NB4 (cell line): ENCODE measurements around the gene C1orf232.

Experiments used
- DNase-seq: peaks from one replicate; pipeline ENCODE4 v3.0.0; 2010; ENCODE audit warnings: low read depth
- H3K4me3 ChIP-seq: one replicate; pipeline ENCODE4 v1.5.1; 2011; ENCODE audit warnings: mild to moderate bottlenecking, low read depth, low read length, moderate library complexity
- CTCF ChIP-seq: IDR thresholded peaks from one replicate; pipeline ENCODE4 v1.5.1; 2012; ENCODE audit warnings: low read depth, low read length
- MYC ChIP-seq: IDR thresholded peaks from 2 replicates; pipeline ENCODE4 v1.6.1; 2011; ENCODE audit warnings: low read depth, low read length
- POLR2A ChIP-seq: IDR thresholded peaks from 2 replicates; pipeline ENCODE4 v1.6.1; 2011; ENCODE audit warnings: mild to moderate bottlenecking; ENCODE audit not compliant: insufficient read length; ENCODE audit errors: extremely low read depth
- TF ChIP-seq, protein P1 (sequence below): IDR thresholded peaks from 2 replicates; pipeline ENCODE4 v1.6.1; 2011; ENCODE audit warnings: low read depth, low read length

C1orf232 gene

DNA sequence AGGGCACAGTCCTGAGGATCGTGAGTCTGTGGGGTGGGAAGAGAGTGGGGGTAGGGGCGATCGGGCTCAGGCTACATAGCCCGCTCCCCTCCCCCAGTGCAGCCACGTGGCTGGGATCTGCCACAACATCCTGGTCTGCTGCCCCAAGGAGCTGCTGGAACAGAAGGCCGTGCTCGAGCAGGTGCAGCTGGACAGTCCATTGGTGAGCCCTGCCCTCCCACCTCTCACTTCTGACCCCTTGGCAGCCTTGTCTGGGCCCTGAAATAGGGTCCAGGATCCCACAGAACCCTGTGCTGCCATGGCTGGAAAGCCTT is 13.6 kb upstream of the C1orf232 start:
- no peak overlapping the region for H3K4me3 ChIP-seq
- no peak for DNase-seq
- TF ChIP-seq MYC (no peak), CTCF (no peak)
- TF ChIP-seq, protein P1, sequence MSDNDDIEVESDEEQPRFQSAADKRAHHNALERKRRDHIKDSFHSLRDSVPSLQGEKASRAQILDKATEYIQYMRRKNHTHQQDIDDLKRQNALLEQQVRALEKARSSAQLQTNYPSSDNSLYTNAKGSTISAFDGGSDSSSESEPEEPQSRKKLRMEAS, result no peak

DNA sequence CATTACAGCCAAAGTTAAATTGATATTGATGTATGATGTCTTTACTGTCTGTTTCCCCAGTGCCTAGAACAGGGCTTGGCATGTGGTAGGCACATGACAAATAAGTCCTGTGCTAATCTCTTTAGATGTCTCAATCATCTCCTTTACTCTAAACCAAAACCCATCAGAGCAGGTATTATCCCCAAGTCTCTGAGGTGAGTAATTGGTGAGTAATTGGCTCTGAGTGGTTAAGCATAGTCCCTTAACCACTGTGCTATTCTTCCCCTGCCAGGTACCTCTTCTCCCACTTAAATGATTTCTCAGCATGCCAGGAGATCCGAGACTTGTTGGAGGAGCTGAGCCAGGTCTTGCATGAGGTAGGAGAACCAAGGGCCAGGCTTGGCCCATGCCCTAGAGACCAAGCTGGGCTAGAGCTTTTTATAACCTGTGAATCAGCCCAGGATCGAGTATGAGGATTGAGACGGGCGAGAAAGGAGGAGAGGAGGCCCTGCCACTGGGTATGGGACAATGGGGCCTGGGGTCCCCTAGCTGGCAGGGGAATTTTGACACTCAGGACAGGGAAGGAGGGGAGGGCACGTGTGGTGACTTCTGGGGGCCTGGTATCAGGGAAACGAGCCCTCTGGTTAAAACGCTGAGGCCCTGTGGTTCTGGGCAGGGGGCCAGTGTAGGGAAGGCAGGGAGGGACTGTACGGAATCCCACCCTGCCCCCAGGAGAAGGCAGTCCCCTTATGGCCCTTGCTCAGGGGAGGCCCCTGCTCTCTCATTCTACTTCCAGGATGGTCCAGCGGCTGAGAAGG is 13.0 kb upstream of the C1orf232 start:
- TF ChIP-seq POLR2A, result no peak
- no peak for TF ChIP-seq MYC
- H3K4me3 ChIP-seq, result no peak overlapping the region
- no peak for DNase-seq

GRCh38 chr1:26180010-26180506 is 11.3 kb upstream of the C1orf232 start:
- no peak overlapping the region for H3K4me3 ChIP-seq
- no peak for DNase-seq
- TF ChIP-seq MYC (no peak), POLR2A (no peak), CTCF (no peak)

DNA sequence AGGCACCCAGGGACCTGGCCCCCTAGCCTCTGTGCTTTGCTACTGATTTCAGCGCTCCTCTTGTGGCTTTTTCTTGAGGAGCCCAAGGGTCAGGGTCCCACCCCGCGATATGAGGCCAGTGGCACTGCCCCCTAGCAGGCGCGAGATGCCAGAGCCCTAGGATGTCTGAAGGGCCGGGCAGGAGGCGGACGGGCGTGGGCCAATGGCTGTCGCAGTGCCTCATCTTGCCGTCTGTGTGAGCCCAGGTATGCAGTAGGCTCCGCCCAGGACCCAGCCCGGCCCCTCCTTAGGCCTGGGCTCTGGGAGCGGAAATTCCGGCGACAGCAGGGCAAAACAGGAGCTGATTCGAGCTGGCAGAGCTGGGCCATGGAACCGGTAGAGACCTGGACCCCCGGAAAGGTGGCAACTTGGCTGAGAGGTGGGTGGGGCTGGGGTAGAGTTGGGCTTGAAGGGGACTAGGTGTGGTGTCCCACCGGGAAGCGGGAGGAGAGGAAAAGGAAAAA is 8.5 kb upstream of the C1orf232 start, which contains the start of gene CNKSR1:
Gene CNKSR1, plus strand, starts transcription at position 310 of the 503 bp plus-strand sequence. Its CDS starts 57 bp downstream, at position 367.
- no peak for DNase-seq
- H3K4me3 ChIP-seq, result no peak within 1 kb of the TSS
- TF ChIP-seq CTCF (no peak), POLR2A (no peak), MYC (no peak)
- TF ChIP-seq, protein P1, result no peak

DNA sequence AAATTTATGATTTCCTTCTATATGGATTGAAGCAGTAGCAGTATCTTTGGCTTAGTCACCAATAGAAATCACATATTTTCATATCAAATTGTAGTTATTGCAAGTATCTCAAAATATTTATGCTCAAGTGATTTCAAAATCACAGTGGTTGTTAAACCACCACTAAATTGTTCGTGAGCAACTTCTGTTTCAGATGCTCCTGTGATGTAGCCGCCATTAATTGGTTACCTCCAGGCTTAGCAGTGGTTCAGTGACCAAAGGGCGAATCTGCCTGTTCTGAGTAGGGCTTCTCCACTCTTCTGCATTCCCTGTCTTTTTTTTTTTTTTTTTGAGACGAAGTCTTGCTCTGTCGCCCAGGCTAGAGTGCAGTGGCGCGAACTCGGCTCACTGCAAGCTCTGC is 6.6 kb upstream of the C1orf232 start:
- TF ChIP-seq CTCF, result no peak
- no peak for TF ChIP-seq POLR2A
- TF ChIP-seq MYC, result no peak
- TF ChIP-seq, protein P1, result no peak
- H3K4me3 ChIP-seq, result no peak overlapping the region
- no peak for DNase-seq

DNA sequence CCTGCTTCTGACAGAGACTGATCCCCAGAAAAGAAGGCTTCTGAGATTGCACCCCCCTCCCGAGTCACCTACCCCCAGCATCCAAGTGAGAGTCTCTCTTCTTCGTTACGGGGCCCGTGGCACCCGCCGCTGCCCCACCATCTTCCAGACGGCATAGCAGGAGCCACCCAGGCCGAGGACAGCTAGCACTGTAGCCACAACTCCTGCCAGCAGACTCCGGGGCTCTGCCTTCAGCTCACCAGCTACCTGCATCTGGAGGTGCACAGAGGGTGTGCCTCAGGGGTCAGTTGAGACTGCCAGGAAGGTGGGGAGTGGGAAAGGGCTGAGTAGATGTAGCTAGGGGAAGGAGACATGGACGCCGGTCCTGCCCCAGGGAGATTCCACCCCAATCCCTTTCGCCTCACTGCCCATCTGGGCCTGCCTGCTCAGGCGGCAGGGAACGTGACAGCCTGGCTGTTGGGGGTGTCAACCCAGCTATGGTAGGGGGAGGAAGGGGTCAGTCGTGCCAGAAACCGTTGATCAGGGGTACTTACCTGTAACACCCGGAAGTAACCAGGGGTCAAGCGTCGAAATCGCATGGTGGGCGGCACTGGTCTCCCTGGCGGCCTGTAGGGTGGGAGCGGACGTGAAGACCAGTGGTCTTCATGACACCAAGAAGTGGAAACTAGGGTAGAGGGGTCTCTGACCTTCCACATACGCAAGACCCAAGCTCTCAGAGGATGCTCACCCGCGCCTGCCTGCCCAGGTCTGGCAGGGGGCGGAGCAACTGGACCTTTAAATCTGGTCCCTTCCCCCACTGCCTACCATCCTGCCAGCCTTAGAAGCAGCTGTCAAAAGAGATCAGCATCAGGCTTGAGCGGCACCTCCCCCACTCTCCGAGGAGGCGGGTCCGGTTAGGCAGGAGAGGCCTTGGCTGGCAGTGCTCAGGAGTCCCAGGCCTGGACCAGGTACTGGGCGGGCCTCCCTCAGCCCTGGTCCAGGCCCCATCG is 2.6 kb upstream of the C1orf232 start, which contains the start of gene ZNF593OS:
Gene ZNF593OS, minus strand, starts transcription at position 749 of the 989 bp plus-strand sequence. Its CDS starts 171 bp downstream, at position 578.
- H3K4me3 ChIP-seq, result peak within 1 kb of the TSS; percentile 91
- no peak for DNase-seq

More for the DNA sequence above, 2.6 kb upstream of the C1orf232 start, which contains the start of gene ZNF593OS:
- TF ChIP-seq CTCF (no peak), POLR2A (no peak), MYC (no peak)
- TF ChIP-seq, protein P1, result no peak
